ENCODE measurements around the gene DPH6.

GRCh38 chr15:35560870-35561269, 14.9 kb upstream of the DPH6 start:
- TF ChIP-seq TSHZ2 (CRISPR knock-in tag; IDR thresholded peaks at IDR 0.05) (no peak), ZC3H10 (CRISPR knock-in tag; IDR thresholded peaks at IDR 0.05) (no peak), ZFP30 (CRISPR knock-in tag; IDR thresholded peaks at IDR 0.05) (no peak), TCF4 (CRISPR knock-in tag; IDR thresholded peaks at IDR 0.05; ENCODE audit: borderline replicate concordance) (no peak), OSR1 (CRISPR knock-in tag; IDR thresholded peaks at IDR 0.05) (no peak), ARNTL (CRISPR knock-in tag; IDR thresholded peaks at IDR 0.05; ENCODE audit: borderline replicate concordance, low read depth) (no peak), POU6F1 (CRISPR knock-in tag; IDR thresholded peaks at IDR 0.05; ENCODE audit: borderline replicate concordance, low read depth) (no peak), ZNF70 (CRISPR knock-in tag; IDR thresholded peaks at IDR 0.05) (no peak), GLIS3 (CRISPR knock-in tag; IDR thresholded peaks at IDR 0.05) (no peak), PATZ1 (CRISPR knock-in tag; IDR thresholded peaks at IDR 0.05; ENCODE audit: borderline replicate concordance) (no peak), SNAI2 (CRISPR knock-in tag; IDR thresholded peaks at IDR 0.05) (no peak), ISL1 (CRISPR knock-in tag; IDR thresholded peaks at IDR 0.05) (no peak), ZNF8 (CRISPR knock-in tag; IDR thresholded peaks at IDR 0.05) (no peak)
